Hematopoietic multipotent progenitor cell treated with erythropoietin and hydrocortisone succinate and interleukin-3 and kit ligand, for 15 days (in vitro differentiated cells): Measurements from ENCODE around the gene MEGF11.

Experiments used
- DNase-seq: peaks from one replicate; pipeline ENCODE4 v3.0.0-alpha.2; 2015; ENCODE audit warnings: low spot score

MEGF11 gene

GRCh38 chr15:66112388-66112787 is 141.2 kb downstream of the MEGF11 start:
- no peak for DNase-seq

- no peak for DNase-seq
Observed at GRCh38 chr15:66111363-66111762, 142.2 kb downstream of the MEGF11 start.

GRCh38 chr15:66110864-66111263 is 142.7 kb downstream of the MEGF11 start:
- no peak for DNase-seq

- no peak for DNase-seq
Observed at GRCh38 chr15:66109826-66110225, 143.7 kb downstream of the MEGF11 start.

- no peak for DNase-seq
Observed at GRCh38 chr15:66108483-66109265, 144.9 kb downstream of the MEGF11 start.

GRCh38 chr15:66107070-66107469 is 146.5 kb downstream of the MEGF11 start:
- no peak for DNase-seq

GRCh38 chr15:66105286-66106265 is 148.0 kb downstream of the MEGF11 start:
- DNase-seq, result no peak

- DNase-seq, result no peak
Observed at GRCh38 chr15:66103293-66103590, 150.3 kb downstream of the MEGF11 start.

GRCh38 chr15:66102563-66103292 is 150.8 kb downstream of the MEGF11 start:
- no peak for DNase-seq

- DNase-seq, result no peak
Observed at GRCh38 chr15:66101715-66102395, 151.7 kb downstream of the MEGF11 start.

GRCh38 chr15:66100761-66101160 is 152.8 kb downstream of the MEGF11 start:
- DNase-seq, result no peak

GRCh38 chr15:66099950-66100671 is 153.4 kb downstream of the MEGF11 start:
- no peak for DNase-seq

- no peak for DNase-seq
Observed at GRCh38 chr15:66098022-66098363, 155.6 kb downstream of the MEGF11 start.

- DNase-seq, result no peak
Observed at GRCh38 chr15:66097151-66098021, 156.2 kb downstream of the MEGF11 start.

- no peak for DNase-seq
Observed at GRCh38 chr15:66096688-66097058, 156.9 kb downstream of the MEGF11 start.

GRCh38 chr15:66095871-66096687 is 157.5 kb downstream of the MEGF11 start:
- DNase-seq, result no peak

GRCh38 chr15:66094331-66094730 is 159.2 kb downstream of the MEGF11 start:
- DNase-seq, result no peak

- DNase-seq, result no peak
Observed at GRCh38 chr15:66092053-66093016, 161.2 kb downstream of the MEGF11 start.
